HG03520 (cell line): ENCODE results near the gene PLCB1.

Source experiments
- ATAC-seq: cut with Tn5 transposase; IDR thresholded peaks from one replicate; pipeline ENCODE4 v1.9.1; 2021; ENCODE audit warnings: mild to moderate bottlenecking, moderate library complexity; ENCODE audit not compliant: unreplicated experiment

The PLCB1 gene

DNA sequence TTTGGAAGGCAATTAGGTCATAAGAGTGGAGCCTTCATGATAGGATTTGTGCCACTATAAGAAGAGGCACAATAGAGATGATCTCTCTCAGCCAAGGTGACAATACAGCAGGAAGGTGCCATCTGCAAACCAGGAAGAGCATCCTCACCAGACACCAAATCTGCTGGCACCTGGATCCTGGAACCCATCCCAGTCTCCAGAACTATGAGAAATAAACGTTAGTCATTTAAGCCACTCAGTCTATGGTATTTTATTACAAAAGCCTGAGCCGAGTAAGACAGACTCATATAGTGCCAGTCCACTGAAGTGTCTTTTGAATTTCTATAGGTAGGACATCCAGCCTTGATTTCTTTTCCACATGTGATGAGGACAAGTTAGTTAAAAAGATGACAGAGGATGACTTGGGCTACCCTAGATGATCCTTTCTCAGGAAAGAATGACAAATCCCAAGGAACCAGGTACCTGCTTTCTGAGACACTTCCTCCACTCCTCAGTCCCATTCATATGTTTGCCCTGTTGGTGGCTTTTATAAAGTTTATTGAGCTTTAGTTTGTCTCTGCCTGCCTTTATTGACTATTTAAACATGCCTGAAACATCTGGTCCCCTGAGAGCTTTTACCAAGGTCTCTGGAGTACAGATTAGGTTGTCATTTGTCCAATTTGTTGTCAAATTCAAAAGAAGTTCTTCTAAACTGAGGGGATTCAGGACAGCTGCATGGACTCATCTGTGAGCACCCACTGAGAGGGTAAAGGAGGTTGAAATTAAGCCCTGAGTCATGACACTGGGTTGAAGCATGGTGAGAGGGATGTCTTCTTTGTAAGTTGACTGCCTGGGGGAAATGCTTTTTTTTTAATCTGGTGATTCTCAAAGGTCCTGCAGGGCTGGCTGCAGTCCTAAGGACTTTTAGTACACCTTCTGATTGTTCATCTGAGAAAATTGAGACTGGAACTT lies 771.9 kb downstream of the PLCB1 start:
- no peak for ATAC-seq

DNA sequence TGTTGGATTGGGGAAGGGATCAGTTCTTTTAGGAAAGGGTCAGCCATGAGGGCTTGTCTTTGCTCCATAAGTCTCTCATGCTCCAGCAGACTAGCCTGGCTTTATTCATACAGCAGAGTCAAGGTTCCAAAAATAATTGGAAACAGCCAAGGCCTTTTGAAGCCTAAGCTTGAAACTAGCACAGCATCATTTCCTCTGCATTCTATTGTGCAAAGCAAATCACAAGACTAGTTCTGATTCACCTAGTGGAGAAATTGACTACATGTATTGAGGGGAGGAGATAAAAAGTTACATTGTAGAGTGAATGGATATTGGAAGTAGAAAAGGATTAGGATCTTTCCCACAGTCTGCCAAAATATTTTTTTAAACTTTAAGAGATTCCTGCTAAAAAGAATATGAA lies 777.5 kb downstream of the PLCB1 start:
- ATAC-seq, result no peak

DNA sequence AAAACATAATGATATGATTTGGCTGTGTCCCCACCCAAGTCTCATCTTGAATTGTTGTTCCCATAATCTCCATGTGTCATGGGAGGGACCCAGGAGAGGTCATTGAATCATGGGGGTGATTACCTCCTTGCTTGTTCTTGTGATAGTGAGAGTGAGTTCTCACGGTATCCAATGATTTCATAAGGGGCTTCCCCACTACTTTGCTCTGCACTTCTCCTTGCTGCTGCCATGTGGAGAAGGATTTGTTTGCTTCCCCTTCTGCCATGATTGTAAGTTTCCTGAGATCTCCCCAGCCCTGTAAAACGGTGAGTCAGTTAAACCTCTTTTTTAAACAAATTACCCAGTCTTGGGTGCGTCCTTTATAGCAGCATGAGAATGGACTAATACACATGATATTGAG lies 780.0 kb downstream of the PLCB1 start:
- no peak for ATAC-seq

DNA sequence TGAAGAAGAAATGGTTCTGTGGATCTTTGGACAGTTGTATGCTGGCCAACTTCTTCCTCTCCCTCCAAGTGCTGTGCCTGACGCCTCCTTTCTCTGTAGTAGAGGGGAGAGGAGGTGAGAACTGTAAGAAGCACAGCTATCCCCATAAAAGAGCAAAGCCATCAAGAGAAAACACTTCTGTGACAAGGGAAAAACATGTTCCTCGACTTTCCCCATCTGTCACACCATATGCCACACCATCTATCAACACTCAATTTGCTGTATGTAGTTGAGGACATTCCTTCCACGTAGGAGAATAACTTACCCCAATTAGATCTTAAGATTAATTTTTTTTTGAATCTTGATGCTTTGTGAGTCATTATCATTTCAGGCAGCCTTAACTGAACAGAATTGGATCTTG lies 780.7 kb downstream of the PLCB1 start:
- ATAC-seq, result no peak

DNA sequence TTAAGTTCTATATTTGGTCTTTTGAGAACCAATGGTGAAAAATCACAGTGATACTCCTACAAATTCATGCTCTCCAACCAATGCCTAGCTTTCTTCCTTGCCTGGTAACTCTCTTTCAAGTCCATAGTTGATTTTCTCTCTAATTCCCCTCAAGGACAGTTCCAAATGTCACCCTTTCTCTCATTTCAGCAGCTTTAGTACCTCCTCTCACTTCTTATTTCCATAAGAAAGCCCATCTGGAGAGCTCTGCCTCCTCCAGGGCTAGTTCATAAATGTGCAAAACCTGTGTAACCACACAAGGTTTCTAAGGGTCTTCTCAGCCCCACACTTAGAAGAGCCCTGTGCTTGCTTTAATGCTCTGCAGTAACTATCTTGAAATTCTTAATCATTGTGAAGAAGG lies 781.4 kb downstream of the PLCB1 start:
- ATAC-seq, result no peak

DNA sequence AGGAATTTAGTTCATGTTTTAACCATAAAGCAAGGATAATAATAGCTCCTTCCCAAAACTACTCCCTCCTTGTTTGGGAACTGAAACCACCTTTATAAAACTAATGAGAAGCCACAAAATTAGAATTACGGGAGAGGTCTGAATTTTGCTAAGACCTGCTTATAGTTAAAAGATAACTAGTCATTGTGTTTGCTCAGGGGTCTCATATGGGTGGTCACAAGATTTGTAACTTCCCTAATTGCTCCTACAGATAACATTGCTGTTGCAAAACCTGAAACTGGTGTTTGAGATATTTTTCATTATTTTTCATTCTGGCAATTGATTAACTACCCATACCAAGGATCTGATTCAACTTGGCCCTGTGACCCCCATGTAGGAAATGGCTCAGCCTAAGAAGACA lies 782.4 kb downstream of the PLCB1 start:
- ATAC-seq, result no peak

DNA sequence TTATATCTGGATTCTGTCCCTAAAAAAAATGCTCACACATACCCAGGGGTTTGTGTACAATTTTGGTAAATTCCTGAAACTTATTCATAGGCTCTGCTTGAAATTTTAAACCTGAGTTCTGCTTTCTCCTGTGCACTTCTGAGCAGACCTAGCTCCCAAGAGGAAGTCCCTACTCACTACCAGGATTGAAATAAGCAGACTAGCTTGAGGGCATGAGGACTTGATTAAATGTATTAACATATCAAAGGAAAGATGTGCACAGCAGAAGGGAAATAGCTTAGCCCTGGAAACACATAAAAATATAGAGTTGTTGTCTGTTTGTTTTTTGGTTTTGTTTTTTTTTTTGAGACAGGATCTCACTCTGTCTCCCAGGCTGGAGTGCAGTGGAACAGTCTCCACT lies 785.0 kb downstream of the PLCB1 start:
- no peak for ATAC-seq

DNA sequence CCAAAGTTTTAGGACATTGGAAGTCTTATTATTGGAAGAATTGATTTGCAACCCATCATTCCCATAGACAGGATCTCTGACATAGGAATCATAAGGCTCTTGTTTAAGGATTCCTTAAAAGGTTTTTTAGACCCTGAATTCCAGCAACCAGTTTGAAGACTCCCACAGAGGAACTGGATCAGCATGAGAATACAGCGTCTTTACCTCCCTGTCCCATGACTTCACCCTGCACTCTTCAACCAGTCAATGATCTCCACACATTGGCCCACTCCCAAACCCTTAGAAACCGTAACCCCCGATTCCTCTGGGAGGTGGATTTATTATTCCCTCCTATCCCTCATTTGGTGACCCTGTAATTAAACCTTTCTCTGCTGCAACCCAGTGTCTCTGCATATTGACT lies 786.1 kb downstream of the PLCB1 start:
- ATAC-seq, result no peak

DNA sequence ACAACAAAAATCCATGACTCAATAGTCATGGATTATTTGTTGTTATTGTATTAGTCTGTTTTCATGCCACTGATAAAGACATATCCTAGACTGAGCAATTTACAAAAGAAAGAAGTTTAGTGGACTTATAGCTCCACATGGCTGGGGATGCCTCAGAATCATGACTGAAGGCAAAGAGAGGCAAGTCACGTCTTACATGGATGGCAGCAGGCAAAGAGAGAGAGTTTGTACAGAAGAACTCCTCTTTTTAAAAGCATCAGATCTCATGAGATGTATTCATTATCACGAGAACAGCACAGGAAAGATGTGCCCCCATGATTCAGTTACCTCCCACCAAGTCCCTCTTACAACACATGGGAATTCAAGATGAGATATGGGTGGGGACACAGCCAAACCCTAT lies 792.5 kb downstream of the PLCB1 start:
- ATAC-seq, result no peak

DNA sequence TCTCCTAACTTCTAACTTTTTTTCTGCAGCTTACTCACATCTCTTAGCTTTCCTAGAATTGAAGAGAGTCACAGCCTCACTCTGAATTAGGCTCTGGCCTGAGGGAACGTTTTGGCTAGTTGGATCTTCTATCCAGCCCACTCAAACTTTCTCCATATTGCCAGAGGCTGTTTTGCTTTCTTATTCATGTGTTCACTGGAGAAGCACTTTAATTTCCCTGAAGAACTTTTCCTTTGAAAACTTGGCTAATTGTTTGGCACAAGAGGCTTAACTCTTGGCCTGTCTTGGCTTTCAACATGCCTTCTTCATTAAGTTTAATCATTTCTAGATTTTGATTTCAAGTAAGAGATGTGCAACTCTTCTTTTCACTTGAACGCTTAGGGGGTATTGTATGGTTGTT lies 798.7 kb downstream of the PLCB1 start:
- no peak for ATAC-seq

DNA sequence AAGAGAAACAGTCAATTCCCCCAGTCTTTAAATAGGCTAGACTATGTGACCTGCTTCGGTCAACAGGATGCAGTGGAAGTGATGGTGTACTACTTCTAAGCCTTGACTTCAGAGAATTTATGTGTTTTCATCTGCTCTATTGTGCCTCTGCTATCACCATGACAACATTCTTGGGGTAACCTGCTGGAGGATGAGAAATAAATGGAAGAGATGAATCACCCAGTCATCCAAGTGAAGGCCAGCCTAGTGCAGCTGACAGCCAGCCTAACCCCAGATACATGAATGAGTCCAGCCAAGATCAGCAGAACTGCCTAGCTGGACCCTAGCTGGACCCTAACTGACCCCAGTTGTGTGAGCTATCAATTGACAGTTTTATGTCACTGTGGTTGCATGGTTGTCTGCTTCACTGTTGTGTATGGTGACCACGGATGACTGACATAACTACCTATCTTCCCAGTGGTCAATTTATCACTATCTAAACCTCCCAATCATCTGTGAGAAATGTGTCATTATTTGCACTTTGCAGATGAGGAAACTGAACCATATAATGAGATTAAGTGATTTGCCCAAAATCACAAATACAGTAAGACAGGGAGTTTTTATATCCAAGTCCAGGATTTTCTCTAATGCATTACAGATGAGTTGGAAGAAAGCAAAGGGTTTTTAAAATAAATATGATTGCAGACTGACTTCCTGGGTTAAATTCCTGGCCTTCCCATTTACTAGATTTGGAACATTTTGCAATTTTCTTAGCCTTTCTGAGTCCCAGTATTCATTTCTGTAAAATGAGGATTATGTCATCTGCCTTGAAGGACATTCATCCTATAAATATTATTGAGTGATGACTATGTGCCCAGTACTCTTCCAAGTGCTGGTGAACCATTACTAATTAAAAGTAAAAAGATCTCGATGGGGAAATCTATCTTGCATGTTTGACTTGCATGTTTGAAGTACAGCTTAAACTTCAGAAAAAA lies 800.4 kb downstream of the PLCB1 start:
- ATAC-seq, result no peak

DNA sequence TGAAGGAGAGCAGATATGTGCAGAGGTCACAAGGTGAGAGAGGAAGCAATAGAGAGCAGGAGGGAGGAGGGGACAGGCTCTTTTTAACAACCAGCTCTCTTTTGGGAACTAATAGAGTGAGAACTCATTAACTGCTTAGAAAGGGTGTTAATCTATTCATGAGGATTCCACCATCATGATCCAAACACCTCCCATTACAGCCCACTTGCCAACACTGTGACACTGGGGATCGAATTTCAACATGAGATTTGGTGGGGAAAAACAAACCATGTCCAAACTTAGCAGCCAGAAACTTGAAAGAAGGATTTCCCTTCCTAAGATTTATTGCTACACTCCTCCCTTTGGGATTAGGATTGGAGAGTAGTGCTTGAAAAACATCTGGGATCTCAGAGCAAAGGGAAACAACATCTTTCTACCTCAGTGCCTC lies 801.3 kb downstream of the PLCB1 start:
- ATAC-seq, result no peak

DNA sequence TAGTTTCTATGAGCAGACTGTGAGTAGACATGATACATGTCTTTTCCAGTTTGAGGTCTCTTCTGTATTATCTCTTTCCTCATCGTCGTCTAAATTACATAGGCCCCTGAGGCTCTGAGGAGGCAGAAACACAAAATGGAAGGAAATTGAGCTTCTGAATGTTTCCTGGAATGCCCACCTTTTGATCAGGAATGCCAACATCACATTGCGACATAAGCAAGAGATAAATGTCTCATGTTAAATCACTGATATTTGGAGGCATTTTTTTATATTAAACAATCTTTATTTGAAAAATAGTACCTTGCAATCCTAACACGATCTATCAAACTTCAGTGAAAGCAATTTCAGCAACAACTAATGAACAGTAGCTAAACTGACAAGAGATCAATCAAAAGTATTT lies 802.3 kb downstream of the PLCB1 start:
- no peak for ATAC-seq
